Measurements from ENCODE around the gene PLCB4. TPM values are rescaled to one million over a fixed set of nuclear protein-coding genes. Genes with fewer than 3 reads are reported as not detected.

PLCB4 gene
- total RNA-seq, 1 donor from 2014 or later, result 1.6 TPM

DNA sequence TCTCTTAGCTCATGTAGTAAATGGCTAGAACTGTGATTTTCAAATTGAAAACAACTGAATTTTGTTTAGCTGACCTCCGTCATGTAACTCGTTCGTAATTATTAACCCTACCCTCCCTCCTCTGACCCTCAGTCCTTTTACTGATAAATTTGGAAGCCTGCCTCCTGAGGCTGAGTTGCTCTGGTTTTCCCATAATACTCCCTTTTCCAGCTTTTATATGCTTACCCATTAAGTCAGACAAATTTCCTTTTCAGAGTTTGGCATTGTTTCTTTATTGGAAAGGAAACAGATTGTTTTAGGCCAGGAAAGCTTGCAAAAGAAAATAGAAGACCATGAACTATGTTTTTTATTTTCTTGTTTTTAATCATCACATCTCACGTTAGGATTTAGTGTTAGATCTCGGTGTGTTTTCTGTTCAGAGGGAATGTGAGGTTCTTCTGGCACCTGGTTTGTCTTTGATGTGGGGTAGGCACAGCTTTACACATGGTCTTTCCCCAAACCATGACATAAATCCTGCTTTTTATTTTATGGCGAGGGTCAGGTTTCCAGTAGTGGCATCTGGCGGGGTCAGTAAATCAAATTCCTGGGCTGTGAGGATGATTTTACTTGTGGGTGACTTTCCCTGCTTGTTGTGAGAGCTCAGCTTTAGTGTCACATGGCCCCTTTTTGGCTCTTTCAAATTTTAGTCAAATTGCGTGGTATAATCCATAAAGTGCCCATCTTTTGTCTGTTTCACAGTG lies 24.5 kb downstream of the PLCB4 start:
- TF ChIP-seq, protein P1, sequence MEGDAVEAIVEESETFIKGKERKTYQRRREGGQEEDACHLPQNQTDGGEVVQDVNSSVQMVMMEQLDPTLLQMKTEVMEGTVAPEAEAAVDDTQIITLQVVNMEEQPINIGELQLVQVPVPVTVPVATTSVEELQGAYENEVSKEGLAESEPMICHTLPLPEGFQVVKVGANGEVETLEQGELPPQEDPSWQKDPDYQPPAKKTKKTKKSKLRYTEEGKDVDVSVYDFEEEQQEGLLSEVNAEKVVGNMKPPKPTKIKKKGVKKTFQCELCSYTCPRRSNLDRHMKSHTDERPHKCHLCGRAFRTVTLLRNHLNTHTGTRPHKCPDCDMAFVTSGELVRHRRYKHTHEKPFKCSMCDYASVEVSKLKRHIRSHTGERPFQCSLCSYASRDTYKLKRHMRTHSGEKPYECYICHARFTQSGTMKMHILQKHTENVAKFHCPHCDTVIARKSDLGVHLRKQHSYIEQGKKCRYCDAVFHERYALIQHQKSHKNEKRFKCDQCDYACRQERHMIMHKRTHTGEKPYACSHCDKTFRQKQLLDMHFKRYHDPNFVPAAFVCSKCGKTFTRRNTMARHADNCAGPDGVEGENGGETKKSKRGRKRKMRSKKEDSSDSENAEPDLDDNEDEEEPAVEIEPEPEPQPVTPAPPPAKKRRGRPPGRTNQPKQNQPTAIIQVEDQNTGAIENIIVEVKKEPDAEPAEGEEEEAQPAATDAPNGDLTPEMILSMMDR (IDR thresholded peaks at IDR 0.05; ENCODE audit: insufficient read depth, low read length, severe bottlenecking), result no peak
- no peak for DNase-seq (ENCODE audit: low read depth)
- no peaks in the 10 kb centered on the region for H3K27me3 ChIP-seq (ENCODE audit: control insufficient read depth, insufficient read depth, low read length)
- no peak for FAIRE-seq
- H3K36me3 ChIP-seq (ENCODE audit: control insufficient read depth, insufficient read depth, low read length), result no peaks in the 10 kb centered on the region
- H3K4me3 ChIP-seq (ENCODE audit: low read depth, low read length), result no peak overlapping the region

DNA sequence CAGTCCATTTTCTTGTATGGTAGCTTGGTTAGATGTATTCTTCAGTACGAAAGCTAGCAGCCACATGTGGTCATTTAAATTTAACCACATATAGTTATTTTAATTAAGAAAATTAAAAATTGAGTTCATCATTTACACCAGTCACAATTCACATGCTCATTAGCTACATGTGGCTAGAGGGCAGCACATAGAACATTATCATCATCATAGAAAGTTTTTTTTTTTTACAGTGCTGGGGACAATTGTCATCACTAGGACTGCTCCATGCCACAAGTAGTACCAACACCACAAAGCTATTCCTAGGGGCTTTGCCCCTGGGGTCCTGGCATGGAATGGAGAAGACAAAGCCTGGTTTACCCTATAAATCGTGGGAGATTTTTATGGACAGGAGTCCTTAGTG lies 30.5 kb downstream of the PLCB4 start:
- no peak for FAIRE-seq
- TF ChIP-seq, protein P1 (IDR thresholded peaks at IDR 0.05; ENCODE audit: insufficient read depth, low read length, severe bottlenecking), result no peak

DNA sequence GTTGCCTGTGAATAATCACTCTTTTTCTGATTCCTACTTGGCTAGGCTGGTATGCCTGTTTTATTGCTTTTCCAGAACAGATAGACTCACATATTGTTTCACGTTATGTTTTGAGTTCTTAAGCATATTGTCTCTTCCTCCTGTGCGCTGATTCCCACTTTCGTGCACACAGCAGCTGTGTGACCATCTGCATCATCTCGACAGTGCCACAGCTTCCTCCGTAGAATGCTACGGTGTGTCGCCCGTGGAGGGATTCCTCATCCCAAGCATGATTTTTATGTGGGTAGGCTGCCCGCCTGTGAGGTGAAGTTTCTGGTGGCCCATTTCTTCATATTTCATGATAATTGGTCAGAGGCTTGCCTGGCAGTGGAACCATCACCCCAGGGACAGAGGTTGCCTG lies 31.8 kb downstream of the PLCB4 start:
- FAIRE-seq (peak; percentile 62), DNase-seq (ENCODE audit: low read depth) (no peak)
- no peak overlapping the region for H3K4me3 ChIP-seq (ENCODE audit: low read depth, low read length)
- TF ChIP-seq, protein P1 (IDR thresholded peaks at IDR 0.05; ENCODE audit: insufficient read depth, low read length, severe bottlenecking), result no peak
- no peaks in the 10 kb centered on the region for H3K36me3 ChIP-seq (ENCODE audit: control insufficient read depth, insufficient read depth, low read length)
- no peaks in the 10 kb centered on the region for H3K27me3 ChIP-seq (ENCODE audit: control insufficient read depth, insufficient read depth, low read length)

More for the DNA sequence above, 30.5 kb downstream of the PLCB4 start:
- Histone ChIP-seq H3K36me3 (ENCODE audit: control insufficient read depth, insufficient read depth, low read length) (no peaks in the 10 kb centered on the region), H3K27me3 (ENCODE audit: control insufficient read depth, insufficient read depth, low read length) (no peaks in the 10 kb centered on the region), H3K4me3 (ENCODE audit: low read depth, low read length) (no peak overlapping the region)
- DNase-seq (ENCODE audit: low read depth), result no peak

DNA sequence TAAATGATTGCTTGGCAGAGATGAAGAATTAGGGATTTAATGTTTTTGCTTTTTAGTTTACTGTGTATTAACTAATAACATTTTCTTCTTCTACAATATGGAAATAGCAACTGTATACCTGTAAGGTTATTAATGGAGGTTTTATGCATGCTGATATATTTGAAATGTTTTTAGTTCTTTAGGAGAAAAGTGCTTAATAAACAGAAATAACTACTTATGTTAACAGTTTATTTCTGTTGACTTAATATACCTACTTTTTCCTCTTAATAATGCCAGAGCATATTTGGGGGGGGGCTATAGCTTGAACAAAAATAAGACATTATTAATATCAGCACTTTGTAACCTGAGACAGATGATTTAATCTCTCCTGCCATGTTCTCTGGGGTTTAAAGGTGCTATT lies 33.6 kb downstream of the PLCB4 start:
- no peaks in the 10 kb centered on the region for H3K27me3 ChIP-seq (ENCODE audit: control insufficient read depth, insufficient read depth, low read length)
- TF ChIP-seq, protein P1 (IDR thresholded peaks at IDR 0.05; ENCODE audit: insufficient read depth, low read length, severe bottlenecking), result no peak
- no peak overlapping the region for H3K4me3 ChIP-seq (ENCODE audit: low read depth, low read length)
- DNase-seq (ENCODE audit: low read depth), result no peak
- no peaks in the 10 kb centered on the region for H3K36me3 ChIP-seq (ENCODE audit: control insufficient read depth, insufficient read depth, low read length)
- FAIRE-seq, result no peak

DNA sequence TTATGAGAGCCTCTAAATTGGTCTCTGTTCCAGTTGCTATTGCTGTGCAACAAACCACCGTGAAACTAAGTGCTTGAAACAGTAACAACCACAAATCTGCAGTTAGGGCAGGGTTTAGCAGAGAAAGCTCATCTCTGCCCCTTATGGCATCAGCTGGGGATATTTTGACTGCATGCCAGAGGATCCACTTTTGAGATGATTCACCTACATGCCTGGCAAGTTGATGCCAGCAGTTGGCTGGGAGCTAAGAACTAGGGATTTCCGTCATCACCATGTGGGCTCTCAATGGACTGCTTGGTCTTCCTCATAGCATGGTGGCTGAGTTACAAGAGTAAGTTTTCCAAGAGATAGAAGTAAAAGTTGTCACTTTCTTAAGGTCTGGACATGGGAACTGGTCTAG lies 35.1 kb downstream of the PLCB4 start:
- FAIRE-seq (no peak), DNase-seq (ENCODE audit: low read depth) (peak; percentile 77)
- H3K36me3 ChIP-seq (ENCODE audit: control insufficient read depth, insufficient read depth, low read length), result no peaks in the 10 kb centered on the region
- TF ChIP-seq, protein P1 (IDR thresholded peaks at IDR 0.05; ENCODE audit: insufficient read depth, low read length, severe bottlenecking), result no peak
- H3K27me3 ChIP-seq (ENCODE audit: control insufficient read depth, insufficient read depth, low read length), result no peaks in the 10 kb centered on the region
- H3K4me3 ChIP-seq (ENCODE audit: low read depth, low read length), result no peak overlapping the region

DNA sequence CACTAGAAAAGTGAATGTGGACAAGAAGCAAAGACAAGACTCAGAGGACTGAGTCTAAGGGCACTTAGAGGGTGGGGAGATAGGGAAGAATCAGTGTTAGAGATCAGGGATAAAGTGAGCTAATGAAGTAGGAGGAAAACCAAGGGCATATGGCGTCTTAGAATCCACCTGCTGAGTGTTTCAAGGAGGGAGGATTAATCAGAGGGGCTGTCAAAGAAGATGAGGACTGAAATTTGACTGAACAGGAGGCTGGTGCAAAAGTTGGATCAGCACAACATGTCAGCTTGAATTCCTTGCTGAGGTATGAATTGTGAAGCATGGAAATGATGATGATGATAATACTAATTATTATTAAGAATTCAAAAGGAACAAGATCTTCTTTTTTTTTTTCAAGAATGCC lies 39.4 kb downstream of the PLCB4 start:
- TF ChIP-seq, protein P1 (IDR thresholded peaks at IDR 0.05; ENCODE audit: insufficient read depth, low read length, severe bottlenecking), result no peak
- no peaks in the 10 kb centered on the region for H3K27me3 ChIP-seq (ENCODE audit: control insufficient read depth, insufficient read depth, low read length)
- DNase-seq (ENCODE audit: low read depth) (no peak), FAIRE-seq (no peak)
- H3K36me3 ChIP-seq (ENCODE audit: control insufficient read depth, insufficient read depth, low read length), result no peaks in the 10 kb centered on the region
- no peak overlapping the region for H3K4me3 ChIP-seq (ENCODE audit: low read depth, low read length)
